GM12891 (cell line): Measurements from ENCODE around the gene CSMD2.

Experiments used
- POLR2A ChIP-seq: IDR thresholded peaks from 2 replicates; pipeline ENCODE4 v1.6.1; 2011; ENCODE audit warnings: low read depth, low read length, control low read depth
- POLR2AphosphoS5 ChIP-seq: IDR thresholded peaks from 2 replicates; pipeline ENCODE4 v1.6.1; 2011; ENCODE audit warnings: low read depth, low read length, control low read depth

DNA sequence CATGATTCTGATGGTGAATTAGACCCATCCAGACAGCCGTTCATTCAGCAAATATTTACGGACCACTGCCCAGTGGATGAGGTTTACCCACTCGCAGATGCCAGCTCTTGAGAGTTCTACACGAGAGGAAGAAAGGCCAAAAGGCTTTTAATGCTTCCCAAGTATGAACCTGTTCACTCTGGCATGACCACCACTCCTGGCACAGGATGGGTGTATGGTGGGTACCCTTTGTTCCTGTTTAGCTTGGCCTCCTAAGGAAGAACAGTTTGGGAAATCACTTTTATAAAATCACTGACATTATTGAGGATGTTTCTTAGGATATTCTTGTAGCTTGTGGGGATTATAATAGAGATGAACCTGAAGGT is 233.9 kb downstream of the CSMD2 start:
- TF ChIP-seq POLR2A (no peak), POLR2AphosphoS5 (no peak)
